HepG2 (cell line): ENCODE results near the gene SF1. TPM values are rescaled to one million over a fixed set of nuclear protein-coding genes. Genes with fewer than 3 reads are reported as not detected.

Source experiments
- ATAC-seq: fragments of 200-7000 bp; cut with Tn5 transposase; 3 replicates; pipeline ENCODE4 v1.9.1; 2020; ENCODE audit warnings: mild to moderate bottlenecking, moderate library complexity
- BruUV-seq: library from RNA; stranded (reverse); fragments of 400-500 nt; replicated peaks from 2 replicates; lab custom pipeline; 2021; lab: Mats Ljungman, UMichigan
- CTCF ChIA-PET: fragments of 300-600 bp; formaldehyde crosslinking; extraction: SDS; loops from one replicate; lab custom pipeline; 2021; ENCODE audit warnings: low total read pairs, inconsistent platforms, low intra/inter-chr PET ratio; lab: Yijun Ruan, JAX
- POLR2A ChIA-PET: fragments of 350-600 bp; sonication (Branson Sonifier 250); formaldehyde crosslinking; loops from one replicate; lab custom pipeline; 2020; ENCODE audit warnings: antibody characterized with exemption, inconsistent platforms; lab: Yijun Ruan, JAX
- DNase-seq: peaks from one replicate; pipeline ENCODE4 v3.0.0-alpha.2; 2015; ENCODE audit warnings: low spot score
- FAIRE-seq: peaks from 3 replicates; lab custom pipeline; 2011; peaks lifted over from hg19 to GRCh38; lab: Jason Lieb, UNC
- H2AFZ ChIP-seq: one replicate; pipeline ENCODE4 v1.6.1; 2011; ENCODE audit warnings: low read length, inconsistent platforms
- H3K27ac ChIP-seq: fragments of 300-600 bp; 3 replicates; pipeline ENCODE4 v1.8.0; 2011; ENCODE audit warnings: mixed run types, mild to moderate bottlenecking, mixed read lengths, low read length, inconsistent platforms; ENCODE audit not compliant: insufficient read depth; ENCODE audit errors: extremely low read length
- H3K27me3 ChIP-seq, 2 experiments: fragments of 200-600 bp in 1 of 2; 2 replicates in 1 of 2; 3 replicates in 1 of 2; pipeline versions ENCODE4 v1.6.0 to v1.8.0; 2011; ENCODE audit warnings: low read length in 2 of 2, mild to moderate bottlenecking in 2 of 2, moderate library complexity in 2 of 2, inconsistent platforms in 1 of 2; ENCODE audit not compliant: insufficient read depth in 2 of 2, control insufficient read depth in 1 of 2
- H3K36me3 ChIP-seq, 2 experiments: fragments of 200-600 bp in 1 of 2; replicated peaks in 1 of 2; 2 replicates in 1 of 2; 3 replicates in 1 of 2; pipeline versions ENCODE4 v1.5.1 to v1.8.0; 2011; ENCODE audit warnings: low read length in 2 of 2, inconsistent platforms in 1 of 2; ENCODE audit not compliant: insufficient read depth in 2 of 2, control insufficient read depth in 1 of 2
- H3K4me1 ChIP-seq: 2 replicates; pipeline ENCODE4 v1.5.1; 2012; ENCODE audit warnings: low read length, inconsistent platforms; ENCODE audit not compliant: insufficient read depth
- H3K4me2 ChIP-seq: 2 replicates; pipeline ENCODE4 v1.6.0; 2011; ENCODE audit warnings: low read depth, low read length, inconsistent platforms
- H3K4me3 ChIP-seq, 3 experiments: fragments of 200-600 bp in 1 of 3; sonication (generic), shearing (Covaris generic) in 1 of 3; replicated peaks in 1 of 3; 2 replicates each; pipeline ENCODE4 v1.5.1; 2011 to 2016; ENCODE audit warnings: low read length in 3 of 3, inconsistent platforms in 2 of 3, low read depth in 2 of 3, mild to moderate bottlenecking in 2 of 3, control low read depth in 1 of 3, mixed read lengths in 1 of 3; ENCODE audit not compliant: insufficient read depth in 1 of 3
- H3K79me2 ChIP-seq: one replicate; pipeline ENCODE4 v1.6.1; 2011; ENCODE audit warnings: low read length, inconsistent platforms; ENCODE audit not compliant: insufficient read depth
- H3K9ac ChIP-seq: 2 replicates; pipeline ENCODE4 v1.6.0; 2011; ENCODE audit warnings: mild to moderate bottlenecking, low read depth, low read length, inconsistent platforms; ENCODE audit not compliant: insufficient read depth
- H3K9me3 ChIP-seq: 2 replicates; pipeline ENCODE4 v1.5.1; 2012; ENCODE audit warnings: mild to moderate bottlenecking, low read length
- H4K20me1 ChIP-seq: 2 replicates; pipeline ENCODE4 v1.6.0; 2011; ENCODE audit warnings: inconsistent platforms, mild to moderate bottlenecking, low read length, moderate library complexity; ENCODE audit not compliant: insufficient read depth
- ARNT2 ChIP-seq: sonication (generic); formaldehyde crosslinking; IDR thresholded peaks from 2 replicates; pipeline ENCODE4 v1.8.0; 2022; ENCODE audit warnings: mild to moderate bottlenecking, low read depth, missing genetic modification reagents, moderate library complexity
- CAMTA2 ChIP-seq: sonication (generic); formaldehyde crosslinking; IDR thresholded peaks from 2 replicates; pipeline ENCODE4 v1.4.0; 2020; ENCODE audit warnings: mild to moderate bottlenecking, missing genetic modification reagents, borderline replicate concordance
- CEBPB ChIP-seq: IDR thresholded peaks from 2 replicates; pipeline ENCODE4 v1.6.1; 2011; ENCODE audit warnings: low read depth, low read length, improper control_type of control experiment, borderline replicate concordance
- GZF1 ChIP-seq: sonication (generic); formaldehyde crosslinking; IDR thresholded peaks from 2 replicates; pipeline ENCODE4 v1.5.1; 2020; ENCODE audit warnings: mild to moderate bottlenecking, missing genetic modification reagents
- NFKB2 ChIP-seq: sonication (generic); formaldehyde crosslinking; IDR thresholded peaks from 2 replicates; pipeline ENCODE4 v1.4.0; 2020; ENCODE audit warnings: missing genetic modification reagents, borderline replicate concordance
- PCBP2 ChIP-seq: fragments of 200-400 bp; formaldehyde crosslinking; optimal IDR thresholded peaks from 2 replicates; pipeline ENCODE3; 2018; ENCODE audit warnings: low read length, low read depth; ENCODE audit not compliant: poor library complexity, severe bottlenecking
- PHF8 ChIP-seq: sonication (generic); formaldehyde crosslinking; IDR thresholded peaks from 2 replicates; pipeline ENCODE4 v1.5.0; 2020; ENCODE audit warnings: missing genetic modification reagents
- REL ChIP-seq: sonication (generic); formaldehyde crosslinking; conservative IDR thresholded peaks from 2 replicates; pipeline ENCODE4 v1.8.0; 2022; ENCODE audit warnings: mild to moderate bottlenecking, missing genetic modification reagents, moderate library complexity
- RXRA ChIP-seq: sonication (generic); formaldehyde crosslinking; IDR thresholded peaks from 2 replicates; pipeline ENCODE4 v1.5.1; 2020; ENCODE audit warnings: missing genetic modification reagents
- SKI ChIP-seq: fragments of 450-650 bp; IDR thresholded peaks from one replicate; pipeline ENCODE4 v1.6.1; 2018; ENCODE audit warnings: mild to moderate bottlenecking; ENCODE audit not compliant: partially characterized antibody
- TBX3 ChIP-seq: fragments of 450-650 bp; IDR thresholded peaks from 2 replicates; pipeline ENCODE4 v1.6.1; 2017; ENCODE audit warnings: antibody characterized with exemption, mild to moderate bottlenecking, inconsistent platforms, borderline replicate concordance
- TCF7L2 ChIP-seq: IDR thresholded peaks from 2 replicates; pipeline ENCODE4 v1.6.1; 2011; ENCODE audit warnings: mild to moderate bottlenecking, low read depth, low read length, moderate library complexity
- ZNF138 ChIP-seq: sonication (generic); formaldehyde crosslinking; IDR thresholded peaks from 2 replicates; pipeline ENCODE4 v1.5.0; 2020; ENCODE audit warnings: mild to moderate bottlenecking, low read depth, missing genetic modification reagents
- ZNF430 ChIP-seq: sonication (generic); formaldehyde crosslinking; IDR thresholded peaks from 2 replicates; pipeline ENCODE4 v1.9.0; 2021; ENCODE audit warnings: mild to moderate bottlenecking, missing genetic modification reagents
- WGBS: methylation state at CpG from one replicate; pipeline ENCODE4 v1.1.6; 2017; ENCODE audit warnings: low lambda C conversion rate; 5-methylcytosine and 5-hydroxymethylcytosine counted together
- in situ Hi-C: cut with HindIII; loops from 2 replicates; pipeline ENCODE4 v1.10.0; 2017; ENCODE audit warnings: low pct_unique_long_range_greater_than_20kb; ENCODE audit not compliant: extremely low pct_ligation_motif_present
- intact Hi-C: fragments of 100-400 bp; cut with micrococcal nuclease; formaldehyde crosslinking; loops from one replicate; pipeline ENCODE4 v1.10.0; 2022; ENCODE audit not compliant: unreplicated experiment
- polyA plus RNA-seq, 8 experiments: library from polyadenylated mRNA; depleted of rRNA in 3 of 8; stranded (reverse) in 7 of 8; unstranded in 1 of 8; fragments of >200 nt; fragmentation: Illumina TruSeq in 4 of 8; extraction: Trizol in 4 of 8; gene quantifications; 2 replicates each; pipeline versions ENCODE4 v1.2.1 to v1.2.3, GENCODE V29; 2011 to 2016; ENCODE audit warnings: low read depth in 4 of 8, missing spikeins in 1 of 8, mixed read lengths in 1 of 8; ENCODE audit not compliant: insufficient read depth in 1 of 8
- total RNA-seq, 5 experiments: library from RNA; depleted of rRNA; stranded (reverse); fragments of >200 nt; fragmentation: Illumina TruSeq; extraction: Trizol; gene quantifications; 2 replicates each; pipeline ENCODE4 v1.2.3, GENCODE V29; 2016; ENCODE audit warnings: low read depth in 1 of 5
- TF ChIP-seq, protein P1 (sequence below): sonication (generic); formaldehyde crosslinking; IDR thresholded peaks from 2 replicates; pipeline ENCODE4 v1.8.0; 2022; ENCODE audit warnings: mild to moderate bottlenecking, missing genetic modification reagents, moderate library complexity
- TF ChIP-seq, protein P2 (sequence below): sonication (generic); formaldehyde crosslinking; IDR thresholded peaks from 2 replicates; pipeline ENCODE4 v1.9.0; 2022; ENCODE audit warnings: missing genetic modification reagents, mild to moderate bottlenecking, borderline replicate concordance
- TF ChIP-seq, protein P3 (sequence below), 2 experiments: fragments of 450-650 bp in 1 of 2; sonication (generic) in 1 of 2; formaldehyde crosslinking; IDR thresholded peaks; 2 replicates each; pipeline versions ENCODE4 v1.5.0 to v1.8.0; 2020 to 2022; ENCODE audit warnings: mild to moderate bottlenecking in 1 of 2, missing genetic modification reagents in 1 of 2

Gene SF1
- total and polyA plus RNA-seq, 2 of the 13 experiments (the other 11 are each of a cell fraction or from before 2014, with no cell fraction given), result 55.5 to 70.4 TPM

DNA sequence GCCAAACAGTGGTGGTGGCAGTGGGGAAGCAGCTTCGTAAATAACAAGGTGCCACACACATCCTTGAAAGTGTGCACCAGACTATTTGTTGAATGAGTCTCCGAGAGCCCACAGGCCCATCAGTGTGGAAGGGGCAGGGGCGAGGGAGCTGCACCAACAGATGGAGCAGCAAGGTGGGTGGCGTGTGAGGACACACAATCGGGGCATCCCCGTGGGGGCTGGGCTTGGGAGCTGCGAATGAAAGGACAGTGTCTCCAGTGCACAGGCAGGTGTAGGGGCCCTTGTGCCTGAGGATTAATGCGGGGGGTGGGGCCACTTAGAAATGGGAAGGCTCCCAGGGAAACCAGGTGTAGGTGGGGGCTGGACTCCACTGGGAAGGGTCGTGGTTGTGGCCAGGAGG lies 58.2 kb downstream of the SF1 start:
- no peak overlapping the region for H2AFZ ChIP-seq
- no TSS peak for BruUV-seq
- no peak for FAIRE-seq
- no peaks in the 10 kb centered on the region for H3K36me3 ChIP-seq
- H3K9me3 ChIP-seq, result no peaks in the 10 kb centered on the region
- no peaks in the 10 kb centered on the region for H4K20me1 ChIP-seq
- H3K4me1 ChIP-seq, result peaks cover 19% of the 10 kb centered on the region
- no peaks in the 10 kb centered on the region for H3K79me2 ChIP-seq
- 10% methylated on average over 9 of the region's 9 CpGs for WGBS
- intact Hi-C loops (no loop called here), in situ Hi-C loops (no loop called here)
- POLR2A ChIA-PET, result no interaction called here
- no peak for ATAC-seq
- peaks cover 7 to 61% of the 10 kb centered on the region in 2 experiments; a peak in 4 of 5 replicates for H3K27me3 ChIP-seq
- TF ChIP-seq PCBP2, result no peak
- no peak for TF ChIP-seq NFKB2 (CRISPR knock-in tag)
- TF ChIP-seq RXRA (CRISPR knock-in tag), result no peak
- TF ChIP-seq ZNF430 (CRISPR knock-in tag), result no peak
- TF ChIP-seq SKI, result no peak
- no peak for TF ChIP-seq GZF1
- TF ChIP-seq, protein P1, sequence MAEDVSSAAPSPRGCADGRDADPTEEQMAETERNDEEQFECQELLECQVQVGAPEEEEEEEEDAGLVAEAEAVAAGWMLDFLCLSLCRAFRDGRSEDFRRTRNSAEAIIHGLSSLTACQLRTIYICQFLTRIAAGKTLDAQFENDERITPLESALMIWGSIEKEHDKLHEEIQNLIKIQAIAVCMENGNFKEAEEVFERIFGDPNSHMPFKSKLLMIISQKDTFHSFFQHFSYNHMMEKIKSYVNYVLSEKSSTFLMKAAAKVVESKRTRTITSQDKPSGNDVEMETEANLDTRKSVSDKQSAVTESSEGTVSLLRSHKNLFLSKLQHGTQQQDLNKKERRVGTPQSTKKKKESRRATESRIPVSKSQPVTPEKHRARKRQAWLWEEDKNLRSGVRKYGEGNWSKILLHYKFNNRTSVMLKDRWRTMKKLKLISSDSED, result no peak
- no peak overlapping the region for H3K27ac ChIP-seq
- H3K9ac ChIP-seq, result no peak overlapping the region
- CTCF ChIA-PET, result no interaction called here
- DNase-seq, result no peak
- no peak overlapping the region for H3K4me3 ChIP-seq
- no peak overlapping the region for H3K4me2 ChIP-seq

DNA sequence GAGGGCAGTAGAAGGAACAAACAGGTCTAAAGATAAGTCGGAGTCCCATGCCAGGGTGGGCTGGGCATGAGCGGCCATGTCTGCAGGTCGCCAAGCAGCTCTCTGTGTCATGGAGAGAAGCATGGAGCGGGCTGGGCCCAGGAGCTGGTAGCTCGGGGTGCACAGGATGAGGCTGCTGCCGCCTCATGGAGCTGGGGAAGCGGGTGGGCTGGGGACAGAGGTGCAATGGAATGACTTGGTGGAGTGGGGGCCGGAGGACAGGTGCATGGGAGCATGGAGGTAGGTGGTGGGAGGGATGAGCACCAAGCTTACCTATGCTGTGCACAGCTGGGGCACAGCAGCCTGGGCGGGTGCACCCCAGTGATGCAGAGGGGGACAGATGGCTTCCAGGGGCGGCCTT lies 58.9 kb downstream of the SF1 start:
- no peak overlapping the region for H3K27ac ChIP-seq
- ATAC-seq, result no peak
- TF ChIP-seq REL (no peak), TCF7L2 (no peak), ZNF138 (CRISPR knock-in tag) (no peak), CEBPB (no peak), TBX3 (no peak), CAMTA2 (CRISPR knock-in tag) (no peak), ARNT2 (no peak), PHF8 (CRISPR knock-in tag) (no peak)
- TF ChIP-seq, protein P2, sequence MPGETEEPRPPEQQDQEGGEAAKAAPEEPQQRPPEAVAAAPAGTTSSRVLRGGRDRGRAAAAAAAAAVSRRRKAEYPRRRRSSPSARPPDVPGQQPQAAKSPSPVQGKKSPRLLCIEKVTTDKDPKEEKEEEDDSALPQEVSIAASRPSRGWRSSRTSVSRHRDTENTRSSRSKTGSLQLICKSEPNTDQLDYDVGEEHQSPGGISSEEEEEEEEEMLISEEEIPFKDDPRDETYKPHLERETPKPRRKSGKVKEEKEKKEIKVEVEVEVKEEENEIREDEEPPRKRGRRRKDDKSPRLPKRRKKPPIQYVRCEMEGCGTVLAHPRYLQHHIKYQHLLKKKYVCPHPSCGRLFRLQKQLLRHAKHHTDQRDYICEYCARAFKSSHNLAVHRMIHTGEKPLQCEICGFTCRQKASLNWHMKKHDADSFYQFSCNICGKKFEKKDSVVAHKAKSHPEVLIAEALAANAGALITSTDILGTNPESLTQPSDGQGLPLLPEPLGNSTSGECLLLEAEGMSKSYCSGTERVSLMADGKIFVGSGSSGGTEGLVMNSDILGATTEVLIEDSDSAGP, result no peak
- TF ChIP-seq, protein P3, sequence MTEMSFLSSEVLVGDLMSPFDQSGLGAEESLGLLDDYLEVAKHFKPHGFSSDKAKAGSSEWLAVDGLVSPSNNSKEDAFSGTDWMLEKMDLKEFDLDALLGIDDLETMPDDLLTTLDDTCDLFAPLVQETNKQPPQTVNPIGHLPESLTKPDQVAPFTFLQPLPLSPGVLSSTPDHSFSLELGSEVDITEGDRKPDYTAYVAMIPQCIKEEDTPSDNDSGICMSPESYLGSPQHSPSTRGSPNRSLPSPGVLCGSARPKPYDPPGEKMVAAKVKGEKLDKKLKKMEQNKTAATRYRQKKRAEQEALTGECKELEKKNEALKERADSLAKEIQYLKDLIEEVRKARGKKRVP (CRISPR knock-in tag; IDR thresholded peaks at IDR 0.05), result no peak

More for the DNA sequence above, 58.9 kb downstream of the SF1 start:
- Histone ChIP-seq H3K4me3 (no peak overlapping the region), H3K9me3 (no peaks in the 10 kb centered on the region), H3K36me3 (no peaks in the 10 kb centered on the region), H3K79me2 (no peaks in the 10 kb centered on the region), H4K20me1 (no peaks in the 10 kb centered on the region), H2AFZ (no peak overlapping the region), H3K9ac (no peak overlapping the region), H3K4me2 (no peak overlapping the region), H3K27me3 (peaks cover 7 to 69% of the 10 kb centered on the region in 2 experiments; a peak in 4 of 5 replicates), H3K4me1 (peaks cover 12% of the 10 kb centered on the region)
- no peak for DNase-seq
- FAIRE-seq, result no peak
- intact Hi-C loops, result no loop called here
- CTCF ChIA-PET, result no interaction called here
- POLR2A ChIA-PET, result no interaction called here
- 24% methylated on average over 10 of the region's 10 CpGs for WGBS
- in situ Hi-C loops, result no loop called here
- no TSS peak for BruUV-seq
